Esophagus squamous epithelium (tissue), 5 donors: Measurements from ENCODE around the gene SALL3. TPM values are rescaled to one million over a fixed set of nuclear protein-coding genes. Genes with fewer than 3 reads are reported as not detected.
"Not testable (repeated sequence)": the region's sequence is repeated elsewhere in the genome, so short reads cannot be mapped to it uniquely, and the experiment has no call there.

Experiments
- DNase-seq: peaks from one replicate; lab custom pipeline; 2025; lab: John Stamatoyannopoulos, UW
- H3K27ac ChIP-seq, 4 donors: fragments of 200-600 bp; sonication (generic); one replicate each; pipeline ENCODE4 v1.5.1; 2016 to 2019; ENCODE audit warnings: mild to moderate bottlenecking in 1 of 4
- H3K27me3 ChIP-seq, 4 donors: fragments of 200-600 bp; sonication (generic); 1 replicate in 3 of 4; 2 replicates in 1 of 4; pipeline versions ENCODE4 v1.5.1 to v1.6.0; 2017 to 2021; ENCODE audit warnings: antibody characterized with exemption in 1 of 4
- H3K36me3 ChIP-seq, 3 donors: fragments of 200-600 bp; sonication (generic); one replicate each; pipeline ENCODE4 v1.5.1; 2016 to 2019
- H3K4me1 ChIP-seq, 3 donors: fragments of 200-600 bp; sonication (generic); one replicate each; pipeline ENCODE4 v1.5.1; 2017 to 2019
- H3K4me3 ChIP-seq, 4 donors: fragments of 200-600 bp; sonication (generic); 1 replicate in 3 of 4; 2 replicates in 1 of 4; pipeline ENCODE4 v1.5.1; 2016 to 2019; ENCODE audit warnings: mild to moderate bottlenecking in 2 of 4, moderate library complexity in 1 of 4
- H3K9me3 ChIP-seq, 3 donors: fragments of 200-600 bp; sonication (generic); one replicate each; pipeline ENCODE4 v1.5.1; 2016 to 2019
- POLR2A ChIP-seq, 4 donors: fragments of 450-650 bp; IDR thresholded peaks; one replicate each; pipeline ENCODE4 v1.6.1; 2017; ENCODE audit warnings: antibody characterized with exemption in 4 of 4, mild to moderate bottlenecking in 4 of 4, moderate library complexity in 3 of 4
- WGBS, 2 donors: methylation state at CpG; one replicate each; pipeline ENCODE4 v1.1.5; 2018; 5-methylcytosine and 5-hydroxymethylcytosine counted together
- intact Hi-C: fragments of 100-400 bp; cut with DNase I; formaldehyde crosslinking; loops from one replicate; pipeline ENCODE4 v1.15.0; 2022
- total RNA-seq, 4 donors: library from RNA; depleted of rRNA; stranded (reverse); fragments of >200 nt; gene quantifications; one replicate each; pipeline ENCODE4 v1.1.0, GENCODE V29; 2016
- TF ChIP-seq, protein P1 (sequence below), 6 experiments: fragments of 450-650 bp in 4 of 6; fragments of 200-600 bp in 2 of 6; sonication (generic) in 2 of 6; IDR thresholded peaks; one replicate each; pipeline ENCODE4 v1.5.1; 2016 to 2019; ENCODE audit warnings: antibody characterized with exemption in 6 of 6, mild to moderate bottlenecking in 4 of 6, moderate library complexity in 4 of 6
- donor health status: DM: yes; HTN: yes; CAD: no.

SALL3 gene
- total RNA-seq, 4 donors from 2014 or later, result not detected

DNA sequence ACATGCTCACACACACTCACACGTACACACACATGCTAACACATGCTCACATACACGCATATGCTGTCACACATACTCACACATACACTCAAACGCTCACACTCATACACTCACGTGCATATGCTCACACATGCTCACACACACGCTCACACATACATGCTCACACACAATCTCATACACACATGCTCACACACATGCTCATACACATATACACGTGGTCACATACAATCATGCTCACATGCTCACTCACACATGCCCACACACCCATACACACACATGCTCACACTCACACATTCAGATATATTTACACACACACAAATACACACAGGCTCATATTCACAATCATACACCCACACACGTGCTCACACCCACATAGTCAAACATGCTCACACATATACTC is 17.5 kb upstream of the SALL3 start:
- Histone ChIP-seq H3K27ac (no peak overlapping the region), H3K9me3 (no peaks in the 10 kb centered on the region), H3K36me3 (no peaks in the 10 kb centered on the region), H3K4me1 (no peaks in the 10 kb centered on the region), H3K27me3 (peaks cover 0 to 12% (median 0%) of the 10 kb centered on the region in 4 donors), H3K4me3 (no peak overlapping the region)
- TF ChIP-seq POLR2A (IDR thresholded peaks at IDR 0.05), result no peak
- TF ChIP-seq, protein P1, sequence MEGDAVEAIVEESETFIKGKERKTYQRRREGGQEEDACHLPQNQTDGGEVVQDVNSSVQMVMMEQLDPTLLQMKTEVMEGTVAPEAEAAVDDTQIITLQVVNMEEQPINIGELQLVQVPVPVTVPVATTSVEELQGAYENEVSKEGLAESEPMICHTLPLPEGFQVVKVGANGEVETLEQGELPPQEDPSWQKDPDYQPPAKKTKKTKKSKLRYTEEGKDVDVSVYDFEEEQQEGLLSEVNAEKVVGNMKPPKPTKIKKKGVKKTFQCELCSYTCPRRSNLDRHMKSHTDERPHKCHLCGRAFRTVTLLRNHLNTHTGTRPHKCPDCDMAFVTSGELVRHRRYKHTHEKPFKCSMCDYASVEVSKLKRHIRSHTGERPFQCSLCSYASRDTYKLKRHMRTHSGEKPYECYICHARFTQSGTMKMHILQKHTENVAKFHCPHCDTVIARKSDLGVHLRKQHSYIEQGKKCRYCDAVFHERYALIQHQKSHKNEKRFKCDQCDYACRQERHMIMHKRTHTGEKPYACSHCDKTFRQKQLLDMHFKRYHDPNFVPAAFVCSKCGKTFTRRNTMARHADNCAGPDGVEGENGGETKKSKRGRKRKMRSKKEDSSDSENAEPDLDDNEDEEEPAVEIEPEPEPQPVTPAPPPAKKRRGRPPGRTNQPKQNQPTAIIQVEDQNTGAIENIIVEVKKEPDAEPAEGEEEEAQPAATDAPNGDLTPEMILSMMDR (IDR thresholded peaks at IDR 0.05), result no peak
- DNase-seq, result no peak
- intact Hi-C loops, result no loop called here
- 74 to 85% methylated on average over 7 of the region's 7 CpGs for WGBS, 2 donors

DNA sequence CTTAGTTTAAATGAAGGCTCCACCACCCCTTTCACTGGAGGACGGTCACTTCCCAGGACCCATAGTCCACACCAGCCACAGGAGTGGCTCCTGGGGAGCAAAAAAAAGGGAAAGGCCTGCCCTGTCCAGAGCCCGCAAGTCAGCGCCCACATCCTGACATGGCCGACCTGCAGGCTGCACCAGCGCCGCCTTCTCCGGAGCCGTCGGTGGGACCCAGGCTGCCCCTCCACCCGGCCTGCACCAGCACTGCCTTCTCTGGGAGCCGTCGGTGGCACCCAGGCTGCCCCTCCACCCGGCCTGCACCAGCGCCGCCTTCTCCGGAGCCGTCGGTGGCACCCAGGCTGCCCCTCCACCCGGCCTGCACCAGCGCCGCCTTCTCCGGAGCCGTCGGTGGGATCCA is 14.9 kb upstream of the SALL3 start:
- DNase-seq, H3K4me1 ChIP-seq, H3K4me3 ChIP-seq, H3K36me3 ChIP-seq, H3K9me3 ChIP-seq, intact Hi-C loops, H3K27ac ChIP-seq: not testable (repeated sequence)
- H3K27me3 ChIP-seq, result peaks cover 0 to 31% (median 0%) of the 10 kb centered on the region in 4 donors
- 90 to 95% methylated on average over 6 to 10 of the region's 24 CpGs for WGBS, 2 donors

DNA sequence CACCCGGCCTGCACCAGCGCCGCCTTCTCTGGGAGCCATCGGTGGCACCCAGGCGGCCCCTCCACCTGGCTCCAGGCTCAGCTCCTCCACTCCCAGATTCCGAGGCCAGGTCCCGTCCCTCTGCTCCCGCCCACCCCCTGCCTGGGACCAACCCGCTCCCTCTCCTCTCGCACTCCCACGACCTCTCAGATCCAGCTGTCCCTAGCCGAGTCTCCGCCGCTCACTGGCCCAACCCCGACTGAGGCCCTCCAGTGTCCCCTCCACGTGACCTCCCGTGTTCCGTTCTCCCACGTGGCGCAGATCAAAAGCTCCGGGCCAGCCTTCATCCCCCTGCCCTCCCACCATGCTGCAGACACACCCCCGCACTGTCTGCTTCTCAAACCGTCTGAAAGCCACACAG is 14.4 kb upstream of the SALL3 start:
- Histone ChIP-seq H3K4me3 (no peak overlapping the region), H3K27me3 (peaks cover 0 to 36% (median 0%) of the 10 kb centered on the region in 4 donors), H3K36me3 (no peaks in the 10 kb centered on the region), H3K4me1 (no peaks in the 10 kb centered on the region), H3K9me3 (no peaks in the 10 kb centered on the region), H3K27ac (no peak overlapping the region)
- intact Hi-C loops, result no loop called here
- no peak for TF ChIP-seq POLR2A (IDR thresholded peaks at IDR 0.05)
- TF ChIP-seq, protein P1 (IDR thresholded peaks at IDR 0.05), result no peak
- WGBS, 2 donors, result 79 to 82% methylated on average over 17 of the region's 23 CpGs
- DNase-seq, result no peak

DNA sequence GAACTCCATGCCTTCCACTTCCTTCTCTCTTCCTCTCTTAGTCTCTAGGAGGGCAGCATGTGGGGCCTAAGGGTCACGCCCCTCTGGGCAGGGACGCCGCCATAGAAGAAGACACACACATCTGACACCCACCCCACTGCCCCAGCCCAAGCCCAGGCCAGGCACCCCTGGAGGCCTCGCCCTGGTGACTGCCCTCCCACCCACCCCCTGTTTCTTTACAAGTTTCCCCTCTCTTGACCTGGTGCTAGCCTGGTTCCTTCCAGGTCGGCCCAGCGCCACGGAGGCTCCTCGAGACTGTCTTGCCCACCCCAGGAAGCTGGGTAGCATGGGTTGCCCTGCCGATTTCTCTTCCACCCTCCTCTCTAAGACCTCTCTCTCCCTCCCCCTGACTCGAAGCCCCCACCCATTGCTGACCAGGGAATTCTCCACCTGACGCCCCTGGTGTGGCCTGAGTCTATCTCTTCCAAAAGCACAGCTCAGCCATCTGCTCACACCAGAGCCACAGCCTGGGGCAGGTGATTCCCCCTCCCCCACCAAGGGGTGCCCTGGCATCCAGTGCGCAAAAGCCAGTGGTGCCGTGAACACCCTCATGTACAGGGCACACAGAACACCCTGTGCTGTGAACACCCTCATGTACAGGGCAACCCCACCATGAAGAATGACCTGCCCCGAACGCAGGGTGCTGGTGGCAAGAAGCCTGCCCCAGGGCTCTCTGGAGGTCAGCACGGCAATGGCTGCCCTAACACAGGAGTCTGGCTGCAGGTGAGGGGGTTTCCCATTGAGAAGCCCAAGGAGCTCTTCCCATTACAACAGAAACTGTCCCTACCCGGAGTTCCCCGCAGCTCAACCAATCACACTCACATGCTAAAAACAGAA is 13.5 kb upstream of the SALL3 start:
- Histone ChIP-seq H3K4me3 (no peak overlapping the region), H3K4me1 (no peaks in the 10 kb centered on the region), H3K9me3 (no peaks in the 10 kb centered on the region), H3K27ac (no peak overlapping the region), H3K27me3 (peaks cover 0 to 44% (median 0%) of the 10 kb centered on the region in 4 donors), H3K36me3 (no peaks in the 10 kb centered on the region)
- WGBS, 2 donors, result 81 to 96% methylated on average over 10 to 12 of the region's 18 CpGs
- no peak for TF ChIP-seq POLR2A (IDR thresholded peaks at IDR 0.05)
- TF ChIP-seq, protein P1 (IDR thresholded peaks at IDR 0.05), result no peak
- intact Hi-C loops, result no loop called here
- no peak for DNase-seq

DNA sequence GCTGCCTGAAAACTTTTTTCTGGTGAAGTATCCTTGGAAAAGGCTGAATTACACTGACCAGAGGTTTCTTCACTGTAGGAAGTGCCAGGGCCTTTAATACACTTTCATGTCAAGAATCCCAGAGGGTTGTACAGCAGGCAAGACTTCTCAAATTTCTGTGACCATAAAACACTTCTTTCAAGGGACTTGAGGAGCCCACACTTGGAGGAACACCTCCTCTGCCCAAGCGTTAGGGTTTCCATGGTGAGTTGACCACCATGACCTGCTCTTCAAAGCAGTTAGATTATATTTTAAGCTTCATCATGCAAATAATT is 12.9 kb upstream of the SALL3 start:
- 58 to 64% methylated on average over 1 of the region's 1 CpG for WGBS, 2 donors
- TF ChIP-seq, protein P1 (IDR thresholded peaks at IDR 0.05), result no peak
- TF ChIP-seq POLR2A (IDR thresholded peaks at IDR 0.05), result no peak

More for the DNA sequence above, 12.9 kb upstream of the SALL3 start:
- Histone ChIP-seq H3K27me3 (peaks cover 0 to 50% (median 0%) of the 10 kb centered on the region in 4 donors), H3K4me3 (no peak overlapping the region), H3K9me3 (no peaks in the 10 kb centered on the region), H3K27ac (no peak overlapping the region), H3K36me3 (no peaks in the 10 kb centered on the region), H3K4me1 (no peaks in the 10 kb centered on the region)
- DNase-seq, result no peak
- intact Hi-C loops, result no loop called here
